ENCODE measurements around the gene PUDP.

The PUDP gene

DNA sequence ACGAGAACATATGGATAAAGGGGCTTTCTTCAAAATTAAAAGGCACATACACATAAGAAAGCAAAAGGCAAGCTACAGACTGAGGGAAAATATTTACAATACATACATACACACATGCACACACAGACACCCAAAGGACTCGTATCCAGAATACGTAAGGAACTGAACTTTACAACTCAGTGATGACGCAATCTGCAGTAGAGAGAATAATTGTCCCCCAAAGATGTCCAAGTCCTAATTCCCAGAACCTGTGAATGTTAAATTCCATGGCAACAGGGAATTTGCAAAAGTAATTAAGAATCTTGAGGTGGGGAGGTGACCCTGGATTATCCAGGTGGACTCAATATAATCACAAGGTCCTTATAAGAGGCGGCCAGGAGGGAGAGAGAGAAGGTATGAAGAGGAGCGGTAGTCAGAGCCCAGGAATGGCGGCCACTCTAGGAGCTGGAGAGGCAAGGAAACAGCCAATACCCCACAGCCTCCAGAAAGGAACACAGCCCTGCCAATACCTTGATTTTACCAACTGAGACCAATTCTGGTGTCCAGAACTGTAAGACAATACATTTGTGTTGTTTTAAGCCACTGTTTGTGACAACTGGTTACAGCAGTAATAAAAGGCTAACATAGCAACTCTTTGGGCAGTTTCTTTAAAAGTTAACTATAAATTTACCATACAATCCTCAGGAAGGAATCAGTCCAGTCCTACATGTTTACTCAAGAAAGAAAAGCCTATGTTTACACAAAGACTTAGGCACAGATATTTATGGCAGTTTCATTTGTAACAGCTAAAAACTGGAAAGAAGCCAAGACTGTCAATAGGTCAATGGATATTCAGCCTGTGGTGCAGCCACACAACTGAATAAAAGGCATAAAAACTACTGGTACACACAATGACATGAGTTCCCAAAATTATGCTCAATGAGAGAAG, 27.7 kb downstream of the PUDP start:
- no peaks in the 10 kb centered on the region for H3K36me3 ChIP-seq (ENCODE audit: control insufficient read depth, insufficient read depth, low read length, severe bottlenecking)
- no peaks in the 10 kb centered on the region for H3K27me3 ChIP-seq (replicated peaks; ENCODE audit: control insufficient read depth, insufficient read depth, low read length)
- no peaks in the 10 kb centered on the region for H3K9me3 ChIP-seq (ENCODE audit: control insufficient read depth, low read length)
- H3K4me1 ChIP-seq (ENCODE audit: control insufficient read depth, insufficient read depth, low read length) = peaks cover 44% of the 10 kb centered on the region
- H3K9ac ChIP-seq (ENCODE audit: low read length) = peak overlapping the region; percentile 37
- DNase-seq (ENCODE audit: low read depth) = peak; percentile 47
- peak overlapping the region; percentile 51 for H3K4me3 ChIP-seq (ENCODE audit: low read length)

DNA sequence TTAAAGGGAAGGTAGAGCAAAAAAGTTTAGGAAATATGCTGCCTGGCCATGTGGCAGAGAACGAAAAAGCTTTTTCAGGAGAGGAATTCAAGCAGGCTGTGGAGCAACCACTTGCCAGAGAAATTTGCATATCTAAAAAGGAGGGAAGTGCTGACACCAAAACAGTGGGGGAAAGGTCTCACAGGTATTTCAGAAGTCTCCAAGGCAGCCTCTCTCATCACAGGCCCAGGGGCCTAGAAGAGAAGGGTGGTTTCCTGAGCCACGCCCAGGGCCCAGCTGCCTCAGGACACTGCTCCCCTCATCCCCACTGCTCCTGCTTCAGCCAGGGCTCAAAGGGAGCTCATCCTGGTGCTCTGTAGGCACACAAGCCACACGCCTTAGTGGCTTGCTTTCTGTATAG, 30.4 kb downstream of the PUDP start:
- Histone ChIP-seq H3K27me3 (replicated peaks; ENCODE audit: control insufficient read depth, insufficient read depth, low read length) (no peaks in the 10 kb centered on the region), H3K4me3 (ENCODE audit: low read length) (no peak overlapping the region), H3K9ac (ENCODE audit: low read length) (no peak overlapping the region), H3K9me3 (ENCODE audit: control insufficient read depth, low read length) (no peaks in the 10 kb centered on the region), H3K4me1 (ENCODE audit: control insufficient read depth, insufficient read depth, low read length) (peaks cover 48% of the 10 kb centered on the region), H3K36me3 (ENCODE audit: control insufficient read depth, insufficient read depth, low read length, severe bottlenecking) (no peaks in the 10 kb centered on the region)
- no peak for DNase-seq (ENCODE audit: low read depth)

- peaks cover 43% of the 10 kb centered on the region for H3K4me1 ChIP-seq (ENCODE audit: control insufficient read depth, insufficient read depth, low read length)
- no peak overlapping the region for H3K9ac ChIP-seq (ENCODE audit: low read length)
- no peaks in the 10 kb centered on the region for H3K9me3 ChIP-seq (ENCODE audit: control insufficient read depth, low read length)
- no peaks in the 10 kb centered on the region for H3K36me3 ChIP-seq (ENCODE audit: control insufficient read depth, insufficient read depth, low read length, severe bottlenecking)
- H3K27me3 ChIP-seq (replicated peaks; ENCODE audit: control insufficient read depth, insufficient read depth, low read length) = no peaks in the 10 kb centered on the region
- no peak overlapping the region for H3K4me3 ChIP-seq (ENCODE audit: low read length)
- no peak for DNase-seq (ENCODE audit: low read depth)
These were observed 31.9 kb downstream of the PUDP start for GRCh38 chrX:7116081-7116480.

DNA sequence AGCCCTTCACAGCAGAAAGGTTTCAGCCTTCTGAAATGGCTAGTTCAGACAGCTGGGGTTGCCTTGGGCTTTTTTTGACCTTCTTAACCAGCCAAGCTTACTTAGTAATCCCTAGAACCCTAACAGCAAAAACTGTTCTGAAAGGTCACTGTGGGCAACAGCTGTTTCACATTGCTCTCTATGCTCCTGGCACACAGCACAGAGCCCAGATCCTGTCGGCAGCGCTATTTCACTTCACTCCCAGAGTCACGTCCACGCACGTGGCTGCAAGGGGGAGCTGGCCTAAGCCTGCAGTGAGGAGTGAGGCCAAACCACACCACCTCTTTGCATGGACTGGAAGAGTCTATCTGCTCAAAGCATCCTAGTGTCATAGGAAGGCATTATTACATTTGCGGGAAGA, 32.4 kb downstream of the PUDP start:
- H3K9me3 ChIP-seq (ENCODE audit: control insufficient read depth, low read length) = no peaks in the 10 kb centered on the region
- DNase-seq (ENCODE audit: low read depth) = no peak
- H3K9ac ChIP-seq (ENCODE audit: low read length) = no peak overlapping the region
- H3K27me3 ChIP-seq (replicated peaks; ENCODE audit: control insufficient read depth, insufficient read depth, low read length) = no peaks in the 10 kb centered on the region
- H3K4me3 ChIP-seq (ENCODE audit: low read length) = no peak overlapping the region
- peaks cover 37% of the 10 kb centered on the region for H3K4me1 ChIP-seq (ENCODE audit: control insufficient read depth, insufficient read depth, low read length)
- H3K36me3 ChIP-seq (ENCODE audit: control insufficient read depth, insufficient read depth, low read length, severe bottlenecking) = no peaks in the 10 kb centered on the region

DNA sequence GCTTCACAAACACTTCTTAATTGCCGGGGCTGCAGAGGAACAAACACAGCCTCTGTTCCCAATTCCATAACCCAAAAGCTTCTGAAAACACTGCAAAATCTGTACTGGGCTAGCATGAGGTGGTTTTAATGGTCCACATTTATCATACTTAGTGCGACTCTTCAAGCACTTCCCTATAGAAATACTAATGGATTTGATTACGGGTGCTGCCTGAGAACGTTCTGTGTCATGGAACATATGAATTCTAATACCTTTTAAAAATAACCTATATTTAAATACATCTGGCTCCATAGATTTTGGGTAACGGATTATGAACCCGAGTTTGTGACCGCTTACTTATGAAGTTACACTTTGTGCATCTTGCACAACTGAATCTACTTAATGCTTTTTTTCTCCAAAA, 35.9 kb downstream of the PUDP start:
- H3K27me3 ChIP-seq (replicated peaks; ENCODE audit: control insufficient read depth, insufficient read depth, low read length) = no peaks in the 10 kb centered on the region
- H3K4me1 ChIP-seq (ENCODE audit: control insufficient read depth, insufficient read depth, low read length) = peaks cover 19% of the 10 kb centered on the region
- H3K36me3 ChIP-seq (ENCODE audit: control insufficient read depth, insufficient read depth, low read length, severe bottlenecking) = peaks cover 2% of the 10 kb centered on the region
- no peaks in the 10 kb centered on the region for H3K9me3 ChIP-seq (ENCODE audit: control insufficient read depth, low read length)
- DNase-seq (ENCODE audit: low read depth) = no peak
- H3K9ac ChIP-seq (ENCODE audit: low read length) = no peak overlapping the region
- H3K4me3 ChIP-seq (ENCODE audit: low read length) = no peak overlapping the region

GRCh38 chrX:7111518-7111917, 36.4 kb downstream of the PUDP start:
- H3K4me1 ChIP-seq (ENCODE audit: control insufficient read depth, insufficient read depth, low read length) = peaks cover 14% of the 10 kb centered on the region

DNA sequence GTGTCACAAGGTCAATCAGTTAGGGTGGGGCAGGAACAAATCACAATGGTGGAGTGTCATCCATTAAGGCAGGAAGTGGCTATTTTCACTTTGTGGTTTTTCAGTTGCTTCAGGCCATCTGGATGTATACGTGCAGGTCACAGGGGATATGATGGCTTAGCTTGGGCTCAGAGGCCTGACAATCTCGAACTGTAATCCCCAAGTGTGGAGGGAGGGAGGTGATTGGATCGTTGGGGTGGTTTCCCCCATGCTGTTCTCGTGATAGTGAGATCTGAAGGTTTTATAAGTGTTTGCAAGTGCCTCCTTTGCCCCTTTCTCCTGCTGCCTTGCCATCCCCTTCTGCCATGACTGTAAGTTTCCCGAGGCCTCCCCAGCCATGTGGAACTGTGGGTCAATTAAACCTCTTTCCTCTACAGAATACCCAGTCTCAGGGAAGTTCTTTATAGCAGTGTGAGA, 37.1 kb downstream of the PUDP start:
- DNase-seq (ENCODE audit: low read depth) = no peak

More at GRCh38 chrX:7111518-7111917, 36.4 kb downstream of the PUDP start:
- H3K4me3 ChIP-seq (ENCODE audit: low read length) = no peak overlapping the region
- no peaks in the 10 kb centered on the region for H3K9me3 ChIP-seq (ENCODE audit: control insufficient read depth, low read length)
- peaks cover 4% of the 10 kb centered on the region for H3K36me3 ChIP-seq (ENCODE audit: control insufficient read depth, insufficient read depth, low read length, severe bottlenecking)
- no peak overlapping the region for H3K9ac ChIP-seq (ENCODE audit: low read length)
- no peaks in the 10 kb centered on the region for H3K27me3 ChIP-seq (replicated peaks; ENCODE audit: control insufficient read depth, insufficient read depth, low read length)
- no peak for DNase-seq (ENCODE audit: low read depth)

GRCh38 chrX:7109838-7110793, 37.8 kb downstream of the PUDP start:
- Histone ChIP-seq H3K4me1 (ENCODE audit: control insufficient read depth, insufficient read depth, low read length) (peaks cover 3% of the 10 kb centered on the region), H3K9ac (ENCODE audit: low read length) (no peak overlapping the region), H3K27me3 (replicated peaks; ENCODE audit: control insufficient read depth, insufficient read depth, low read length) (no peaks in the 10 kb centered on the region), H3K4me3 (ENCODE audit: low read length) (no peak overlapping the region), H3K9me3 (ENCODE audit: control insufficient read depth, low read length) (no peaks in the 10 kb centered on the region), H3K36me3 (ENCODE audit: control insufficient read depth, insufficient read depth, low read length, severe bottlenecking) (peaks cover 4% of the 10 kb centered on the region)
- DNase-seq (ENCODE audit: low read depth) = no peak

More for the DNA sequence above, 37.1 kb downstream of the PUDP start:
- H3K4me1 ChIP-seq (ENCODE audit: control insufficient read depth, insufficient read depth, low read length) = peaks cover 10% of the 10 kb centered on the region
- H3K9ac ChIP-seq (ENCODE audit: low read length) = no peak overlapping the region
- H3K27me3 ChIP-seq (replicated peaks; ENCODE audit: control insufficient read depth, insufficient read depth, low read length) = no peaks in the 10 kb centered on the region
- peaks cover 4% of the 10 kb centered on the region for H3K36me3 ChIP-seq (ENCODE audit: control insufficient read depth, insufficient read depth, low read length, severe bottlenecking)
- no peak overlapping the region for H3K4me3 ChIP-seq (ENCODE audit: low read length)
- H3K9me3 ChIP-seq (ENCODE audit: control insufficient read depth, low read length) = no peaks in the 10 kb centered on the region

DNA sequence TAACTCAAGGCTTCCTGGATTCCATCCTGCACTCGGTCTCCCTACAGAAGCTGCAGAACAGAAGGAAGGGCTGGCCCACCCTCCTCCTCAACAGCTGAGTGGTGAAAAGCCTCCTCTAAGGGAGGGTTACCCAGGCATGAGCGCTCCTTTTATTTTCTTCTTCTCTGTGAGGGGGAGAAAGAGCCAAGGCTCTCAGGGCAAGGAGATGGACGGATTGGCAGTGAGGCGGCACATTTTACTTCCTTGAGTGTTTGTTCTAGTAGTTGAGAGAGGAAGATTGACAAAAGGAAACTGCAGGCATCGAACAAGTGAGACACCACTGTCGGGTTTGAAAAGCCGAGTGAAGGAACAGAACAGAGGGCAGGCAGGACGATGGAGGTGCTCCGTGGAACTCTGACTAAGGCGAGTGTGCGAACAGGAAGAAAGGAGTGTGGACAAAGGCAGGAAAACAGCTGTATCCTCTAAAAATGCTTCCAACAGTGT, 38.9 kb downstream of the PUDP start:
- H3K9me3 ChIP-seq (ENCODE audit: control insufficient read depth, low read length) = no peaks in the 10 kb centered on the region
- H3K4me1 ChIP-seq (ENCODE audit: control insufficient read depth, insufficient read depth, low read length) = no peaks in the 10 kb centered on the region
- no peaks in the 10 kb centered on the region for H3K27me3 ChIP-seq (replicated peaks; ENCODE audit: control insufficient read depth, insufficient read depth, low read length)
- DNase-seq (ENCODE audit: low read depth) = no peak
- peaks cover 11% of the 10 kb centered on the region for H3K36me3 ChIP-seq (ENCODE audit: control insufficient read depth, insufficient read depth, low read length, severe bottlenecking)
- no peak overlapping the region for H3K9ac ChIP-seq (ENCODE audit: low read length)
- H3K4me3 ChIP-seq (ENCODE audit: low read length) = no peak overlapping the region

GRCh38 chrX:7108030-7108429, 39.9 kb downstream of the PUDP start:
- Histone ChIP-seq H3K27me3 (replicated peaks; ENCODE audit: control insufficient read depth, insufficient read depth, low read length) (no peaks in the 10 kb centered on the region), H3K36me3 (ENCODE audit: control insufficient read depth, insufficient read depth, low read length, severe bottlenecking) (peaks cover 21% of the 10 kb centered on the region), H3K4me1 (ENCODE audit: control insufficient read depth, insufficient read depth, low read length) (no peaks in the 10 kb centered on the region), H3K4me3 (ENCODE audit: low read length) (no peak overlapping the region), H3K9me3 (ENCODE audit: control insufficient read depth, low read length) (peaks cover 3% of the 10 kb centered on the region), H3K9ac (ENCODE audit: low read length) (no peak overlapping the region)
- DNase-seq (ENCODE audit: low read depth) = no peak

GRCh38 chrX:7106649-7107048, 41.3 kb downstream of the PUDP start:
- no peak overlapping the region for H3K9ac ChIP-seq (ENCODE audit: low read length)
- peaks cover 5% of the 10 kb centered on the region for H3K9me3 ChIP-seq (ENCODE audit: control insufficient read depth, low read length)
- no peak for DNase-seq (ENCODE audit: low read depth)
- H3K4me3 ChIP-seq (ENCODE audit: low read length) = no peak overlapping the region
- H3K4me1 ChIP-seq (ENCODE audit: control insufficient read depth, insufficient read depth, low read length) = no peaks in the 10 kb centered on the region
- no peaks in the 10 kb centered on the region for H3K27me3 ChIP-seq (replicated peaks; ENCODE audit: control insufficient read depth, insufficient read depth, low read length)
- peaks cover 24% of the 10 kb centered on the region for H3K36me3 ChIP-seq (ENCODE audit: control insufficient read depth, insufficient read depth, low read length, severe bottlenecking)

All from adipocyte (in vitro differentiated cells).